SU-DHL-6 (cell line): ENCODE results near the gene MBOAT7.
"Not testable (repeated sequence)": the region's sequence is repeated elsewhere in the genome, so short reads cannot be mapped to it uniquely, and the experiment has no call there.

ENCODE experiments used
- H2AFZ ChIP-seq: fragments of 200-600 bp; sonication (generic); 2 replicates; pipeline ENCODE4 v1.6.1; 2014; ENCODE audit warnings: low read depth, mild to moderate bottlenecking, moderate library complexity, mixed read lengths, antibody characterized with exemption, low read length; ENCODE audit not compliant: severe bottlenecking
- H3F3A ChIP-seq: fragments of 200-600 bp; shearing (Covaris generic); 2 replicates; pipeline ENCODE4 v1.6.0; 2016; ENCODE audit warnings: antibody characterized with exemption, mild to moderate bottlenecking; ENCODE audit not compliant: insufficient read depth
- H3K27ac ChIP-seq: fragments of 200-600 bp; sonication (generic); 2 replicates; pipeline ENCODE4 v1.5.1; 2016; ENCODE audit warnings: low read depth, mild to moderate bottlenecking, low read length, moderate library complexity, mixed read lengths
- H3K27me3 ChIP-seq: fragments of 200-600 bp; sonication (generic), shearing (Covaris generic); 2 replicates; pipeline ENCODE4 v1.6.0; 2014; ENCODE audit warnings: mild to moderate bottlenecking, low read length
- H3K36me3 ChIP-seq: fragments of 200-600 bp; sonication (generic); 2 replicates; pipeline ENCODE4 v1.6.1; 2014; ENCODE audit warnings: mild to moderate bottlenecking, low read length, mixed read lengths
- H3K4me2 ChIP-seq: fragments of 300-600, 200-600 bp; shearing (Covaris generic), sonication (generic); 2 replicates; pipeline ENCODE4 v1.6.0; 2014; ENCODE audit warnings: low read length, low read depth, mild to moderate bottlenecking; ENCODE audit not compliant: poor library complexity, severe bottlenecking
- H3K4me3 ChIP-seq: fragments of 200-600 bp; sonication (generic); 2 replicates; pipeline ENCODE4 v1.5.1; 2014; ENCODE audit warnings: antibody characterized with exemption, low read length, mild to moderate bottlenecking, mixed read lengths; ENCODE audit not compliant: insufficient read depth, poor library complexity, severe bottlenecking
- H3K79me2 ChIP-seq: fragments of 200-600 bp; sonication (generic); 2 replicates; pipeline ENCODE4 v1.6.1; 2014; ENCODE audit warnings: mild to moderate bottlenecking, low read length, moderate library complexity; ENCODE audit not compliant: insufficient read depth
- H3K9ac ChIP-seq: fragments of 200-600 bp; sonication (generic); 2 replicates; pipeline ENCODE4 v1.7.0; 2014; ENCODE audit warnings: mild to moderate bottlenecking, low read length
- H3K9me2 ChIP-seq: fragments of 200-600 bp; sonication (generic); replicated peaks from 2 replicates; pipeline ENCODE4 v1.6.1; 2014; ENCODE audit warnings: low read length; ENCODE audit not compliant: insufficient read depth
- H3K9me3 ChIP-seq: fragments of 200-600 bp; sonication (generic); 2 replicates; pipeline ENCODE4 v1.6.1; 2014; ENCODE audit warnings: low read length, mixed read lengths; ENCODE audit not compliant: insufficient read depth
- H4K20me1 ChIP-seq: fragments of 200-600 bp; sonication (generic); 2 replicates; pipeline ENCODE4 v1.6.1; 2014; ENCODE audit warnings: low read depth, mild to moderate bottlenecking, antibody characterized with exemption, low read length, moderate library complexity, mixed read lengths
- EZH2phosphoT487 ChIP-seq: fragments of 200-600 bp; sonication (generic), shearing (Covaris generic); conservative IDR thresholded peaks from 2 replicates; pipeline ENCODE4 v1.6.1; 2018; ENCODE audit warnings: mild to moderate bottlenecking, antibody characterized with exemption, low read length, moderate library complexity, mixed read lengths
- TF ChIP-seq, protein P1 (sequence below): fragments of 200-600 bp; sonication (generic); IDR thresholded peaks from one replicate; pipeline ENCODE4 v1.5.1; 2017; ENCODE audit warnings: antibody characterized with exemption, mild to moderate bottlenecking, low read length, moderate library complexity; ENCODE audit not compliant: insufficient read depth, poor library complexity, severe bottlenecking

Gene MBOAT7

GRCh38 chr19:54186351-54186750 is 3.0 kb downstream of the MBOAT7 start:
- no peaks in the 10 kb centered on the region for H4K20me1 ChIP-seq
- H3K36me3 ChIP-seq, result no peaks in the 10 kb centered on the region
- no peak overlapping the region for H3K9ac ChIP-seq
- H3K79me2 ChIP-seq, result peaks cover 10% of the 10 kb centered on the region
- H3K9me2 ChIP-seq, result no peaks in the 10 kb centered on the region
- no peaks in the 10 kb centered on the region for H3K9me3 ChIP-seq
- H3K27ac ChIP-seq, result no peak overlapping the region
- no peak overlapping the region for H3K4me2 ChIP-seq
- H3K27me3 ChIP-seq, result no peaks in the 10 kb centered on the region
- H3K4me3 ChIP-seq, result no peak overlapping the region
- no peak for TF ChIP-seq EZH2phosphoT487
- TF ChIP-seq, protein P1, sequence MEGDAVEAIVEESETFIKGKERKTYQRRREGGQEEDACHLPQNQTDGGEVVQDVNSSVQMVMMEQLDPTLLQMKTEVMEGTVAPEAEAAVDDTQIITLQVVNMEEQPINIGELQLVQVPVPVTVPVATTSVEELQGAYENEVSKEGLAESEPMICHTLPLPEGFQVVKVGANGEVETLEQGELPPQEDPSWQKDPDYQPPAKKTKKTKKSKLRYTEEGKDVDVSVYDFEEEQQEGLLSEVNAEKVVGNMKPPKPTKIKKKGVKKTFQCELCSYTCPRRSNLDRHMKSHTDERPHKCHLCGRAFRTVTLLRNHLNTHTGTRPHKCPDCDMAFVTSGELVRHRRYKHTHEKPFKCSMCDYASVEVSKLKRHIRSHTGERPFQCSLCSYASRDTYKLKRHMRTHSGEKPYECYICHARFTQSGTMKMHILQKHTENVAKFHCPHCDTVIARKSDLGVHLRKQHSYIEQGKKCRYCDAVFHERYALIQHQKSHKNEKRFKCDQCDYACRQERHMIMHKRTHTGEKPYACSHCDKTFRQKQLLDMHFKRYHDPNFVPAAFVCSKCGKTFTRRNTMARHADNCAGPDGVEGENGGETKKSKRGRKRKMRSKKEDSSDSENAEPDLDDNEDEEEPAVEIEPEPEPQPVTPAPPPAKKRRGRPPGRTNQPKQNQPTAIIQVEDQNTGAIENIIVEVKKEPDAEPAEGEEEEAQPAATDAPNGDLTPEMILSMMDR, result no peak
- 0 out of 2 replicates have a peak, but pooled peaks cover 5% of the 10 kb centered on the region for H3F3A ChIP-seq
- H2AFZ ChIP-seq, result no peak overlapping the region

- TF ChIP-seq, protein P1, result no peak
- TF ChIP-seq EZH2phosphoT487, result no peak
- no peak overlapping the region for H3K9ac ChIP-seq
- H4K20me1 ChIP-seq, result no peaks in the 10 kb centered on the region
- H3F3A ChIP-seq, result 0 out of 2 replicates have a peak, but pooled peaks cover 5% of the 10 kb centered on the region
- H3K36me3 ChIP-seq, result no peaks in the 10 kb centered on the region
- H2AFZ ChIP-seq, result no peak overlapping the region
- no peak overlapping the region for H3K27ac ChIP-seq
- H3K4me3 ChIP-seq, result no peak overlapping the region
- no peaks in the 10 kb centered on the region for H3K27me3 ChIP-seq
- no peaks in the 10 kb centered on the region for H3K9me2 ChIP-seq
- H3K79me2 ChIP-seq, result peaks cover 4% of the 10 kb centered on the region; the same call in 1 of the 2 replicates
- H3K4me2 ChIP-seq, result no peak overlapping the region
- no peaks in the 10 kb centered on the region for H3K9me3 ChIP-seq
These were observed 5.9 kb downstream of the MBOAT7 start for GRCh38 chr19:54183431-54183830.

- H3K9me3 ChIP-seq, H3K79me2 ChIP-seq: not testable (repeated sequence)
These were observed 7.5 kb downstream of the MBOAT7 start for GRCh38 chr19:54181894-54182293.

GRCh38 chr19:54180691-54181091 is 8.7 kb downstream of the MBOAT7 start:
- Histone ChIP-seq H4K20me1 (no peaks in the 10 kb centered on the region), H3F3A (0 out of 2 replicates have a peak, but pooled peaks cover 5% of the 10 kb centered on the region), H3K4me2 (no peak overlapping the region), H3K79me2 (no peaks in the 10 kb centered on the region), H3K27ac (no peak overlapping the region), H3K36me3 (no peaks in the 10 kb centered on the region), H2AFZ (no peak overlapping the region), H3K4me3 (no peak overlapping the region), H3K9ac (no peak overlapping the region), H3K27me3 (no peaks in the 10 kb centered on the region), H3K9me2 (no peaks in the 10 kb centered on the region), H3K9me3 (no peaks in the 10 kb centered on the region)
- no peak for TF ChIP-seq EZH2phosphoT487
- TF ChIP-seq, protein P1, result no peak

More at GRCh38 chr19:54181894-54182293, 7.5 kb downstream of the MBOAT7 start:
- not testable (repeated sequence) for H2AFZ ChIP-seq, H3K27ac ChIP-seq, H3K4me2 ChIP-seq, H3K27me3 ChIP-seq, H3K9ac ChIP-seq, H4K20me1 ChIP-seq, H3F3A ChIP-seq, H3K36me3 ChIP-seq, H3K9me2 ChIP-seq, H3K4me3 ChIP-seq
